ENCODE measurements around the gene PIGO. TPM values are rescaled to one million over a fixed set of nuclear protein-coding genes. Genes with fewer than 3 reads are reported as not detected.

The PIGO gene
- total and polyA plus RNA-seq, 2 of the 8 experiments (the other 6 are each of a cell fraction or from before 2014, with no cell fraction given): 20.5 to 31.3 TPM

GRCh38 chr9:35051069-35051967, 45.1 kb downstream of the PIGO start (continued):
- TF ChIP-seq CHD7 (IDR thresholded peaks at IDR 0.05; ENCODE audit: insufficient replicate concordance, low read length): no peak
- no peak for TF ChIP-seq HDAC2 (IDR thresholded peaks at IDR 0.05; ENCODE audit: borderline replicate concordance in 1 of 2, low read depth in 2 of 2, low read length in 2 of 2)
- peak in 2 of 3 experiments; percentile 63 to 78; a peak in 3 of 4 replicates for TF ChIP-seq CTCF (IDR thresholded peaks at IDR 0.05; ENCODE audit: control extremely low read depth in 1 of 3, insufficient read depth in 1 of 3, low read depth in 1 of 3, low read length in 3 of 3)
- TF ChIP-seq RBBP5 (IDR thresholded peaks at IDR 0.05; ENCODE audit: borderline replicate concordance, low read depth, low read length): no peak
- TF ChIP-seq RAD21 (IDR thresholded peaks at IDR 0.05 in 1 of 2, conservative IDR thresholded peaks at IDR 0.05 in 1 of 2; ENCODE audit: low read depth in 2 of 2, low read length in 2 of 2): peak; percentile 58 to 64
